Panc1 (cell line): Measurements from ENCODE around the gene PDE1C. TPM values are rescaled to one million over a fixed set of nuclear protein-coding genes. Genes with fewer than 3 reads are reported as not detected.

Experiments used
- ATAC-seq: fragments of 200-7000 bp; cut with Tn5 transposase; 2 replicates; pipeline ENCODE4 v1.9.1; 2020; ENCODE audit warnings: mild to moderate bottlenecking, moderate library complexity
- BruUV-seq: library from RNA; stranded (reverse); fragments of 400-500 nt; replicated peaks from 2 replicates; lab custom pipeline; 2021; lab: Mats Ljungman, UMichigan
- CTCF ChIA-PET: fragments of 300-600 bp; sonication (Branson Sonifier 250); formaldehyde crosslinking; loops from one replicate; lab custom pipeline; 2022; ENCODE audit warnings: antibody characterized with exemption; lab: Charles Lee
- POLR2A ChIA-PET: fragments of 300-600 bp; sonication (Branson Sonifier 250); formaldehyde crosslinking; loops from one replicate; lab custom pipeline; 2022; ENCODE audit warnings: antibody characterized with exemption; lab: Charles Lee
- DNase-seq: peaks from one replicate; pipeline ENCODE4 v3.0.0-alpha.2; 2010; ENCODE audit warnings: low read depth, low spot score
- H3K27ac ChIP-seq: 2 replicates; pipeline ENCODE4 v1.5.1; 2011; ENCODE audit warnings: mild to moderate bottlenecking, low read length, inconsistent platforms
- H3K27me3 ChIP-seq: fragments of 200-500 bp; sonication (Bioruptor generic); 2 replicates; pipeline ENCODE4 v1.6.0; 2014; ENCODE audit warnings: low read length, inconsistent platforms; ENCODE audit not compliant: control insufficient read depth, insufficient read depth
- H3K36me3 ChIP-seq: fragments of 200-500 bp; sonication (Bioruptor generic); 2 replicates; pipeline ENCODE4 v1.5.1; 2014; ENCODE audit warnings: inconsistent platforms, mild to moderate bottlenecking, low read length, moderate library complexity; ENCODE audit not compliant: control insufficient read depth, insufficient read depth
- H3K4me1 ChIP-seq: 2 replicates; pipeline ENCODE4 v1.5.1; 2011; ENCODE audit warnings: inconsistent platforms, mild to moderate bottlenecking, low read length, moderate library complexity; ENCODE audit not compliant: control insufficient read depth, insufficient read depth
- H3K4me3 ChIP-seq, 2 experiments: 2 replicates each; pipeline ENCODE4 v1.5.1; 2011 to 2012; ENCODE audit warnings: low read depth in 2 of 2, low read length in 2 of 2, mild to moderate bottlenecking in 2 of 2, inconsistent platforms in 1 of 2, moderate library complexity in 1 of 2
- H3K9me3 ChIP-seq: fragments of 200-500 bp; sonication (Bioruptor generic); 2 replicates; pipeline ENCODE4 v1.5.1; 2014; ENCODE audit warnings: low read depth, mild to moderate bottlenecking, inconsistent platforms, low read length, moderate library complexity; ENCODE audit not compliant: control insufficient read depth, insufficient read depth
- POLR2AphosphoS5 ChIP-seq: IDR thresholded peaks from 2 replicates; pipeline ENCODE4 v1.6.1; 2012; ENCODE audit warnings: mild to moderate bottlenecking, low read depth, low read length, moderate library complexity
- REST ChIP-seq, 2 experiments: IDR thresholded peaks; 2 replicates each; pipeline ENCODE4 v1.6.1; 2011 to 2012; ENCODE audit warnings: low read depth in 2 of 2, control low read depth in 1 of 2, low read length in 1 of 2, mild to moderate bottlenecking in 1 of 2, moderate library complexity in 1 of 2; ENCODE audit not compliant: insufficient read depth in 1 of 2
- SIN3A ChIP-seq: IDR thresholded peaks from 2 replicates; pipeline ENCODE4 v1.6.1; 2012; ENCODE audit warnings: low read depth, mild to moderate bottlenecking, low read length, moderate library complexity, borderline replicate concordance; ENCODE audit not compliant: insufficient read depth
- TCF7L2 ChIP-seq: IDR thresholded peaks from 2 replicates; pipeline ENCODE4 v1.6.1; 2011; ENCODE audit warnings: mild to moderate bottlenecking, low read depth, low read length, inconsistent platforms
- in situ Hi-C: cut with HindIII; loops from 2 replicates; pipeline ENCODE4 v1.10.0; 2016; ENCODE audit warnings: low sequenced_read_pairs, low pct_unique_long_range_greater_than_20kb
- intact Hi-C: fragments of 100-400 bp; cut with micrococcal nuclease; formaldehyde crosslinking; loops from one replicate; pipeline ENCODE4 v1.10.0; 2022; ENCODE audit not compliant: unreplicated experiment
- total RNA-seq: library from RNA; stranded (reverse); gene quantifications from one replicate; pipeline ENCODE4 v1.2.1, GENCODE V29; 2021; ENCODE audit not compliant: unreplicated experiment
- TF ChIP-seq, protein P1 (sequence below): fragments of 450-650 bp; IDR thresholded peaks from 2 replicates; pipeline ENCODE4 v1.5.1; 2017; ENCODE audit warnings: mild to moderate bottlenecking

The PDE1C gene
- total RNA-seq, 1 experiment from 2014 or later, result not detected

DNA sequence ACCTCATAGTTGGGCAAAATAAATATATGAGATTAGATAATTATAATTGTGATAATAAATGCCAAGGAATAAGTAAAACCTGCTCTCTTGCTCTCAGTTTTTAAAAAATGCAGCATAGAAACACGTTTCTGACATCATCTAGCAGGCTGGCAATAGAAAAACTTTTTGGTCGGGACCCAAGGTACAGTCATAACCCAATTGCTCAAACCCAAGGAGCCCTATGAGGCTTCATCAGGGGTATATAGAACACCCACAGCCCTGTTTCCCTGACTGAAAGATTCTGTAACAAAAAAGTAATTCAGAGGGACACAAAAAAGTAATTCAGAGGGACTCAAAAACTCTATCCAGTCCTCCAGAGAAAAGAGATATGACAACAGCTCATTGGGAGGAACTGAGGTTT lies 3.8 kb downstream of the PDE1C start:
- no peaks in the 10 kb centered on the region for H3K36me3 ChIP-seq
- intact Hi-C loops (no loop called here), in situ Hi-C loops (no loop called here)
- TF ChIP-seq POLR2AphosphoS5, result no peak
- TF ChIP-seq SIN3A, result no peak
- no peak for TF ChIP-seq TCF7L2
- TF ChIP-seq, protein P1, sequence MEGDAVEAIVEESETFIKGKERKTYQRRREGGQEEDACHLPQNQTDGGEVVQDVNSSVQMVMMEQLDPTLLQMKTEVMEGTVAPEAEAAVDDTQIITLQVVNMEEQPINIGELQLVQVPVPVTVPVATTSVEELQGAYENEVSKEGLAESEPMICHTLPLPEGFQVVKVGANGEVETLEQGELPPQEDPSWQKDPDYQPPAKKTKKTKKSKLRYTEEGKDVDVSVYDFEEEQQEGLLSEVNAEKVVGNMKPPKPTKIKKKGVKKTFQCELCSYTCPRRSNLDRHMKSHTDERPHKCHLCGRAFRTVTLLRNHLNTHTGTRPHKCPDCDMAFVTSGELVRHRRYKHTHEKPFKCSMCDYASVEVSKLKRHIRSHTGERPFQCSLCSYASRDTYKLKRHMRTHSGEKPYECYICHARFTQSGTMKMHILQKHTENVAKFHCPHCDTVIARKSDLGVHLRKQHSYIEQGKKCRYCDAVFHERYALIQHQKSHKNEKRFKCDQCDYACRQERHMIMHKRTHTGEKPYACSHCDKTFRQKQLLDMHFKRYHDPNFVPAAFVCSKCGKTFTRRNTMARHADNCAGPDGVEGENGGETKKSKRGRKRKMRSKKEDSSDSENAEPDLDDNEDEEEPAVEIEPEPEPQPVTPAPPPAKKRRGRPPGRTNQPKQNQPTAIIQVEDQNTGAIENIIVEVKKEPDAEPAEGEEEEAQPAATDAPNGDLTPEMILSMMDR, result no peak
- no peak for TF ChIP-seq REST (IDR thresholded peaks at IDR 0.05; ENCODE audit: insufficient read depth in 1 of 2, low read depth in 2 of 2, low read length in 1 of 2)
- no peak overlapping the region for H3K4me3 ChIP-seq
- BruUV-seq, result no TSS peak
- no peaks in the 10 kb centered on the region for H3K4me1 ChIP-seq
- no peak overlapping the region for H3K27ac ChIP-seq
- DNase-seq (no peak), ATAC-seq (no peak)
- H3K27me3 ChIP-seq, result peaks cover 16% of the 10 kb centered on the region; the same call in 1 of the 2 replicates
- H3K9me3 ChIP-seq, result no peaks in the 10 kb centered on the region
- POLR2A ChIA-PET, result no interaction called here
- CTCF ChIA-PET, result no interaction called here

- in situ Hi-C loops, result no loop called here
- DNase-seq (no peak), ATAC-seq (no peak)
- Histone ChIP-seq H3K36me3 (no peaks in the 10 kb centered on the region), H3K4me1 (no peaks in the 10 kb centered on the region), H3K4me3 (no peak overlapping the region), H3K27ac (no peak overlapping the region), H3K9me3 (no peaks in the 10 kb centered on the region), H3K27me3 (peaks cover 3% of the 10 kb centered on the region; the same call in 1 of the 2 replicates)
- ChIA-PET POLR2A (no interaction called here), CTCF (no interaction called here)
- BruUV-seq, result no TSS peak
- no peak for TF ChIP-seq SIN3A
- TF ChIP-seq TCF7L2, result no peak
- no peak for TF ChIP-seq POLR2AphosphoS5
- TF ChIP-seq REST (IDR thresholded peaks at IDR 0.05; ENCODE audit: insufficient read depth in 1 of 2, low read depth in 2 of 2, low read length in 1 of 2), result no peak
- TF ChIP-seq, protein P1, result no peak
- intact Hi-C loops, result no loop called here
Measured at GRCh38 chr7:32063614-32064013, 6.6 kb downstream of the PDE1C start.
